ENCODE data around the gene TMEM163. TPM values are rescaled to one million over a fixed set of nuclear protein-coding genes. Genes with fewer than 3 reads are reported as not detected.

The TMEM163 gene
- total and polyA plus RNA-seq, 2 of the 13 experiments (the other 11 are each of a cell fraction or from before 2014, with no cell fraction given) = 0.05 TPM; not detected in 1

DNA sequence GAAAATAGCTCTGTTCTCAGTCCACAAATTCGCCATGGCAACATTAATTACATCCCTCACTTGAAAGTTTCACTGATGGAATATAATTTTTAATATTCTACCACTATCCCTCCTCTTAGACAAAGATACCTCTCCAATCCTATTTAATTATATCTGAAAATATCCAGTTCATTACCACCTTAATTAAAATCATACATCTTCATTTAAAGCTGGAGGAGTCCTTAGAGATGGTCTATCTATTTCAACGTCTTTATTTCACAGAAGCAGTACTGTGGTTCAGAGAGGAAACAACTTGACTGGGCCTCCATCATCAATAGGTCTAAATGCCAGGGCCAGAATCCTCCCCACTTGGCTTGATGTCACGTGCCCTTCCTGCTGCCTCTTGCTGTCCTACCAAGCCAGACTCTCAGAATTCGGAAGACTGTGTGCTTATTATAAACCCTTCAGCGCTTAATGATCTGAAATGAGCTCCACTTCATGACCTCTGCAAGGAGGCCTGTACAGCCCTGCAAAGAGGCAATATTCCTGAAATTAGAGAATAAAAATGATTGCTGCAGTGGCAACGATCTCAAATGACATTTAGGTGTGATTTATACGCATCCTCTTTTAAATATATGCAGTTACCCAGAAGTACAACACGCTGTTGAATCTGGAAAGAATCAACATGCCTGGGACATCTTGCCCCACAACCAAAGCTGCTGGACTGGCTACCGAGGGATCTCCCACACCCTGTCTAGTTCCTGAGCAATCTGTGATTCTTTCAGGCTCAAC, 146.3 kb downstream of the TMEM163 start (continued):
- TF ChIP-seq, protein P1, sequence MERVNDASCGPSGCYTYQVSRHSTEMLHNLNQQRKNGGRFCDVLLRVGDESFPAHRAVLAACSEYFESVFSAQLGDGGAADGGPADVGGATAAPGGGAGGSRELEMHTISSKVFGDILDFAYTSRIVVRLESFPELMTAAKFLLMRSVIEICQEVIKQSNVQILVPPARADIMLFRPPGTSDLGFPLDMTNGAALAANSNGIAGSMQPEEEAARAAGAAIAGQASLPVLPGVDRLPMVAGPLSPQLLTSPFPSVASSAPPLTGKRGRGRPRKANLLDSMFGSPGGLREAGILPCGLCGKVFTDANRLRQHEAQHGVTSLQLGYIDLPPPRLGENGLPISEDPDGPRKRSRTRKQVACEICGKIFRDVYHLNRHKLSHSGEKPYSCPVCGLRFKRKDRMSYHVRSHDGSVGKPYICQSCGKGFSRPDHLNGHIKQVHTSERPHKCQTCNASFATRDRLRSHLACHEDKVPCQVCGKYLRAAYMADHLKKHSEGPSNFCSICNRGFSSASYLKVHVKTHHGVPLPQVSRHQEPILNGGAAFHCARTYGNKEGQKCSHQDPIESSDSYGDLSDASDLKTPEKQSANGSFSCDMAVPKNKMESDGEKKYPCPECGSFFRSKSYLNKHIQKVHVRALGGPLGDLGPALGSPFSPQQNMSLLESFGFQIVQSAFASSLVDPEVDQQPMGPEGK (CRISPR knock-in tag; IDR thresholded peaks at IDR 0.05) = no peak

DNA sequence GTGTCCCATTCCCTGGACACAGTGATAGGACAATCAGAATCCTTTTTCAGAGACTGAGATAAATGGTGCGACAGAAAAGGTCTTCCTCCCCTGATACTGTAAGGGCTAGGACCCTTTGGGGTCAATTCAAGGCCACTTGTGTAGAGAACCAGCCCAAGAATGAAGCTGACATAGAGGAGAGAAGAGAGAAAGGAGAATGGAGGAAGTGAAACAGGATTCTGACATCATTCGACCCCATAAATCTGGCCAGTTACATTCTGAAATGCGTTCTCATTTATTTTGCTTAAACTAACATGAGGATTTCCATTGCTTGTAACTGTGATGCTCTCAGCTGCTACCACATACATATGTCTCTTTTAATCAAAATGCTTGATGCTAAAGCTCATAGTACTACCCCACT, 148.1 kb downstream of the TMEM163 start:
- no peak for FAIRE-seq
- POLR2A ChIA-PET = no interaction called here
- peaks cover 0 to 5% of the 10 kb centered on the region in 2 experiments; a peak in 1 of 5 replicates for H3K27me3 ChIP-seq (ENCODE audit: control insufficient read depth in 1 of 2, insufficient read depth in 2 of 2, low read length in 2 of 2)
- TF ChIP-seq ZNF713 (CRISPR knock-in tag; IDR thresholded peaks at IDR 0.05) = no peak
- TF ChIP-seq PCBP1 (IDR thresholded peaks at IDR 0.05; ENCODE audit: borderline replicate concordance, low read depth, low read length) = no peak
- TF ChIP-seq ZNF644 (CRISPR knock-in tag; IDR thresholded peaks at IDR 0.05; ENCODE audit: low read depth) = no peak
- no peak for TF ChIP-seq NR2C2 (CRISPR knock-in tag; IDR thresholded peaks at IDR 0.05; ENCODE audit: borderline replicate concordance)
- no peak for TF ChIP-seq ZNF281 (CRISPR knock-in tag; IDR thresholded peaks at IDR 0.05; ENCODE audit: borderline replicate concordance)
- no peak for TF ChIP-seq ZFP36L1 (CRISPR knock-in tag; IDR thresholded peaks at IDR 0.05)
- TF ChIP-seq CHCHD3 (CRISPR knock-in tag; IDR thresholded peaks at IDR 0.05) = no peak
- TF ChIP-seq MED1 (CRISPR knock-in tag; IDR thresholded peaks at IDR 0.05) = no peak
- TF ChIP-seq, protein P2, sequence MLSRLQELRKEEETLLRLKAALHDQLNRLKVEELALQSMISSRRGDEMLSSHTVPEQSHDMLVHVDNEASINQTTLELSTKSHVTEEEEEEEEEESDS (CRISPR knock-in tag; IDR thresholded peaks at IDR 0.05; ENCODE audit: borderline replicate concordance) = no peak
- H3K79me2 ChIP-seq (ENCODE audit: insufficient read depth, low read length) = no peaks in the 10 kb centered on the region
- intact Hi-C loops (cut with micrococcal nuclease; ENCODE audit: unreplicated experiment) = no loop called here
- no peak overlapping the region for H3K4me3 ChIP-seq (replicated peaks in 1 of 3; ENCODE audit: insufficient read depth in 1 of 3, low read depth in 2 of 3, low read length in 3 of 3)
- H3K9me3 ChIP-seq (ENCODE audit: low read length) = no peaks in the 10 kb centered on the region
- H3K4me2 ChIP-seq (ENCODE audit: low read depth, low read length) = no peak overlapping the region
- CTCF ChIA-PET (ENCODE audit: low intra/inter-chr PET ratio, low total read pairs) = no interaction called here
- H2AFZ ChIP-seq (ENCODE audit: low read length) = no peak overlapping the region
- no peak overlapping the region for H3K27ac ChIP-seq (ENCODE audit: extremely low read length, insufficient read depth, low read length)
- ATAC-seq = no peak
- DNase-seq (ENCODE audit: low spot score) = no peak
- no TSS peak for BruUV-seq (replicated peaks)
- H3K4me1 ChIP-seq (ENCODE audit: insufficient read depth, low read length) = no peaks in the 10 kb centered on the region
- H4K20me1 ChIP-seq (ENCODE audit: insufficient read depth, low read length) = no peaks in the 10 kb centered on the region
- no peak overlapping the region for H3K9ac ChIP-seq (ENCODE audit: insufficient read depth, low read depth, low read length)
- in situ Hi-C loops (cut with HindIII; ENCODE audit: extremely low pct_ligation_motif_present, low pct_unique_long_range_greater_than_20kb) = no loop called here
- no peaks in the 10 kb centered on the region for H3K36me3 ChIP-seq (replicated peaks in 1 of 2; ENCODE audit: control insufficient read depth in 1 of 2, insufficient read depth in 2 of 2, low read length in 2 of 2)
- 3% methylated on average over 3 of the region's 3 CpGs for WGBS (ENCODE audit: low lambda C conversion rate)

Data from HepG2 (cell line).